DOHH2 (cell line): ENCODE data around the gene DIP2C.

Source experiments
- H3F3A ChIP-seq: fragments of 200-600 bp; sonication (generic), shearing (Covaris generic); 2 replicates; pipeline ENCODE4 v1.6.0; 2016; ENCODE audit warnings: antibody characterized with exemption, mild to moderate bottlenecking; ENCODE audit not compliant: control insufficient read depth, insufficient read depth
- H3K27ac ChIP-seq: fragments of 200-600 bp; sonication (generic); 2 replicates; pipeline ENCODE4 v1.5.1; 2014; ENCODE audit warnings: low read depth, mild to moderate bottlenecking, low read length, moderate library complexity
- H3K27me3 ChIP-seq: fragments of 200-600 bp; sonication (generic); 2 replicates; pipeline ENCODE4 v1.6.1; 2014; ENCODE audit warnings: mild to moderate bottlenecking, low read length, mixed read lengths; ENCODE audit not compliant: control insufficient read depth
- H3K36me3 ChIP-seq: fragments of 200-600 bp; sonication (generic); 2 replicates; pipeline ENCODE4 v1.6.1; 2014; ENCODE audit warnings: mild to moderate bottlenecking, low read length, moderate library complexity, mixed read lengths; ENCODE audit not compliant: control insufficient read depth
- H3K4me1 ChIP-seq: fragments of 200-600 bp; sonication (generic); 2 replicates; pipeline ENCODE4 v1.6.1; 2014; ENCODE audit warnings: mild to moderate bottlenecking, low read length, mixed read lengths; ENCODE audit not compliant: control insufficient read depth
- H3K4me2 ChIP-seq: fragments of 200-600 bp; sonication (generic); 2 replicates; pipeline ENCODE4 v1.6.0; 2014; ENCODE audit warnings: mild to moderate bottlenecking, low read length, moderate library complexity
- H3K4me3 ChIP-seq: fragments of 200-600 bp; sonication (generic); 2 replicates; pipeline ENCODE4 v1.5.1; 2014; ENCODE audit warnings: mild to moderate bottlenecking, low read length, mixed read lengths
- H3K79me2 ChIP-seq: fragments of 200-600 bp; sonication (generic); 2 replicates; pipeline ENCODE4 v1.6.1; 2014; ENCODE audit warnings: mild to moderate bottlenecking, low read length, mixed read lengths; ENCODE audit not compliant: control insufficient read depth
- H3K9me2 ChIP-seq: fragments of 200-600 bp; sonication (generic); replicated peaks from 2 replicates; pipeline ENCODE4 v1.6.1; 2014; ENCODE audit warnings: mild to moderate bottlenecking, low read length, mixed read lengths; ENCODE audit not compliant: control insufficient read depth
- H3K9me3 ChIP-seq: fragments of 200-600 bp; sonication (generic); 2 replicates; pipeline ENCODE4 v1.6.1; 2014; ENCODE audit warnings: antibody characterized with exemption, low read length, mixed read lengths; ENCODE audit not compliant: control insufficient read depth, insufficient read depth
- H4K20me1 ChIP-seq: fragments of 200-600 bp; sonication (generic); 2 replicates; pipeline ENCODE4 v1.6.0; 2014; ENCODE audit warnings: low read depth, mild to moderate bottlenecking, antibody characterized with exemption, low read length, moderate library complexity; ENCODE audit not compliant: control insufficient read depth, insufficient read depth
- CTCF ChIP-seq: fragments of 200-600 bp; sonication (generic); IDR thresholded peaks from one replicate; pipeline ENCODE4 v1.5.1; 2014; ENCODE audit warnings: antibody characterized with exemption, mild to moderate bottlenecking, low read depth, low read length; ENCODE audit not compliant: poor library complexity, severe bottlenecking
- EZH2phosphoT487 ChIP-seq: fragments of 200-600 bp; sonication (generic); IDR thresholded peaks from 2 replicates; pipeline ENCODE4 v1.6.1; 2017; ENCODE audit warnings: borderline replicate concordance, mild to moderate bottlenecking, antibody characterized with exemption, low read length, moderate library complexity, mixed read lengths

The DIP2C gene

GRCh38 chr10:458421-458851, 231.0 kb downstream of the DIP2C start:
- H3K4me1 ChIP-seq = no peaks in the 10 kb centered on the region
- no peaks in the 10 kb centered on the region for H3F3A ChIP-seq
- H3K79me2 ChIP-seq = peaks cover 26% of the 10 kb centered on the region
- H4K20me1 ChIP-seq = no peaks in the 10 kb centered on the region; the same call in 1 of the 2 replicates
- no peak overlapping the region for H3K4me2 ChIP-seq
- H3K27ac ChIP-seq = no peak overlapping the region
- H3K9me2 ChIP-seq = no peaks in the 10 kb centered on the region
- no peaks in the 10 kb centered on the region for H3K9me3 ChIP-seq
- TF ChIP-seq EZH2phosphoT487 (no peak), CTCF (no peak)
- peaks cover 16% of the 10 kb centered on the region for H3K36me3 ChIP-seq
- no peaks in the 10 kb centered on the region for H3K27me3 ChIP-seq
- no peak overlapping the region for H3K4me3 ChIP-seq

GRCh38 chr10:456486-456885, 233.0 kb downstream of the DIP2C start:
- Histone ChIP-seq H4K20me1 (no peaks in the 10 kb centered on the region; the same call in 1 of the 2 replicates), H3K4me3 (no peak overlapping the region), H3K4me1 (peaks cover 9% of the 10 kb centered on the region), H3F3A (peaks cover 7% of the 10 kb centered on the region; the same call in 1 of the 2 replicates), H3K9me2 (no peaks in the 10 kb centered on the region), H3K79me2 (peaks cover 31% of the 10 kb centered on the region), H3K4me2 (no peak overlapping the region), H3K36me3 (peaks cover 16% of the 10 kb centered on the region), H3K27me3 (no peaks in the 10 kb centered on the region), H3K27ac (no peak overlapping the region), H3K9me3 (no peaks in the 10 kb centered on the region)
- TF ChIP-seq CTCF (no peak), EZH2phosphoT487 (no peak)

GRCh38 chr10:454860-455259, 234.6 kb downstream of the DIP2C start:
- Histone ChIP-seq H3K4me2 (no peak overlapping the region), H3K4me3 (no peak overlapping the region), H3K79me2 (peaks cover 30% of the 10 kb centered on the region), H3K36me3 (peaks cover 18% of the 10 kb centered on the region), H3K4me1 (peaks cover 25% of the 10 kb centered on the region), H3K27ac (no peak overlapping the region), H3K27me3 (no peaks in the 10 kb centered on the region), H3K9me2 (no peaks in the 10 kb centered on the region), H3K9me3 (no peaks in the 10 kb centered on the region), H4K20me1 (peaks cover 5% of the 10 kb centered on the region), H3F3A (peaks cover 20% of the 10 kb centered on the region; the same call in 1 of the 2 replicates)
- no peak for TF ChIP-seq EZH2phosphoT487
- no peak for TF ChIP-seq CTCF
